Effector CD4-positive, alpha-beta T cell (primary cell): Measurements from ENCODE around the gene NR2E3. TPM values are rescaled to one million over a fixed set of nuclear protein-coding genes. Genes with fewer than 3 reads are reported as not detected.

ENCODE experiments used
- DNase-seq: peaks from one replicate; pipeline ENCODE4 v3.0.0-alpha.2; 2020
- total RNA-seq: gene quantifications from one replicate; lab custom pipeline; 2026; lab: John Stamatoyannopoulos, UW

NR2E3 gene
- not detected for total RNA-seq

GRCh38 chr15:71810256-71811035 is at the start of gene NR2E3:
Gene NR2E3 (plus strand): TSS chr15:71810554. CDS start chr15:71810744, 190 bp downstream.
- no peak for DNase-seq

GRCh38 chr15:71760852-71761251 is 49.5 kb upstream of the NR2E3 start:
- DNase-seq = no peak

- DNase-seq = no peak
These were observed 48.7 kb upstream of the NR2E3 start for GRCh38 chr15:71761649-71762048.

DNA sequence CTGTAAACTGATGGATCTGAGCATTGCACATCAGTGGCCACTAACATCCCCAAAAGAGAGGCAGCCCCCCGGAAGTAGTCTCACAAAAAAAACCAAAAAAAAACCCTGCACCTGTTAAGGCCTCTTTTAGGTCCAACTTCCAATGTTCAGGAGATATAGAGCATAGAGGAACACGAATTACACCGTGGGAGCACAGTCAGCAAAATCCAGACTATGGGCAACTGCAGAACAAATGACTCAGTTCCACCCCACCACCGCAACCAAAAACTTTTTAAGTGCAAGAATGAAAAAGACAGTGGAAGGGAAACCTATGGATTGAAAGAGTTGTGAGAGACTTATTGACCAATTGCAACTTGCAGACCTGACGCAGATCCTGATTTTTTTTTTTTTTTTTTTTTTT is 42.2 kb upstream of the NR2E3 start:
- DNase-seq = no peak

DNA sequence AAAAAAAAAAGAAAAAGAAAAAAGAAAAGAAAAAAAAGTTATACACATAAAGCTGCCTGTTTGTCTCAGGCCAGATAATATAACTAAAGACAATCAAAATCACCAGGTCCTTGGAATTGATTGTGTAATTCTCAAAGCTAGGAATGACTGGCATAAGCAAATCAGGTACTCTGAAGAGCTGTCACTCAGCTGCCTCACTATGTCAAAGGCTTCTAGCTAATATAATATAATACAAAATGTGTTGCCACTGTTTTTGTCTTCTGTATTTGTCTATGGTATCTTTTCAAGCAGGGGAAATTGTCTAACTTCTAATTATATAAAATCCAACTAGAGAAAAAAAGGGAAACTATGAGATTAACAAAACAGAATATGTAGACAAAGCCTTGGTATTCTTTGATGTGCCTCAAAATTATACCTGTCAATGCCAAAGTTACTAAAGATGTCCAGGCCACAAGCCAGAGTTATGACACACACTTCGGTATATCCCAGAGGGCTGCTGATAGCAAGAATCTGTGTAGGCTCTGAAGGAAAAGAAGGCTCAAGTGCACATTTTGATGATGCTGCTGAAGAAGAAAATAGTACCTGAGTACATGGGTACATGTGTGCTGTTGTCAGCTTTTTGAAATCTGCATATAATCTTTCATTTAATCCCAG is 37.0 kb upstream of the NR2E3 start:
- no peak for DNase-seq

- no peak for DNase-seq
These were observed 34.5 kb upstream of the NR2E3 start for GRCh38 chr15:71775856-71776255.

- no peak for DNase-seq
These were observed 34.0 kb upstream of the NR2E3 start for GRCh38 chr15:71776304-71776703.

GRCh38 chr15:71777216-71777943 is 33.0 kb upstream of the NR2E3 start:
- DNase-seq = no peak

GRCh38 chr15:71779073-71779797 is 31.1 kb upstream of the NR2E3 start:
- no peak for DNase-seq

GRCh38 chr15:71780115-71780976 is 30.0 kb upstream of the NR2E3 start:
- DNase-seq = no peak

GRCh38 chr15:71781179-71781964 is 29.0 kb upstream of the NR2E3 start:
- no peak for DNase-seq

DNA sequence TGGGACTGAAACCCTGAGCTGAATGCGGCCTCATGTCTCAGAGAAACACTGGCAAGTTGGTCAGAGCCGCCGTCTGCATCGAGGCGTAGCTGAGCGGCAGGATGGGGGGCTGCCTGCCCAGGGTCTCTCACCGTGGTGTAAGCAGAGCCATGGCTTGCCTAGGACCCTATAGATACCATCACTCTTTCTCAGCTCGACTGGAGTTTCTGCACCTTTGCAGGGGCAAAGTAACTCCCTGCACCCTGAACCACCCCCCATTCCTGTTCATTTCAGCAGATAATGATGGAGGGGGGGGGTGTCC is 28.4 kb upstream of the NR2E3 start:
- no peak for DNase-seq

GRCh38 chr15:71782422-71783165 is 27.8 kb upstream of the NR2E3 start:
- no peak for DNase-seq

DNA sequence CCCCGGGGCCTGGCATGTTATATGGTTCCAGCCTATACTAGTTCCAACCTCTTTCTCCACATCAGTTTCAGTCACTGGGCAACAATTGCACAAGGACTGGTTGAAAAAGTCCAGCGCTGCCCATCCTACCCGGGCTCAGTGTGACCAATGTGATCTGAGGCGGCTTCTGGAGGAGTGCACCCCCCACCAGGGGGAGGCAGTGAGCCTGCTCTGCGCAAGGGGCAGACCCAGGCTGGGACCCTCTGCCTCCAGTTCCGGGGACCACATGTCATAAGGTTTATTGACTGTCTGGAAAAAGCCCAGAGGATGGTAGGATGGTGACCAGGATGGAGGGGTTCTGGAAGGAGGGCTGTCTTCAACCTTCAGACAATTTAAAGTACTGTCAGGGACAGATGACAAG is 25.6 kb upstream of the NR2E3 start:
- no peak for DNase-seq

GRCh38 chr15:71785996-71786395 is 24.4 kb upstream of the NR2E3 start:
- no peak for DNase-seq

- no peak for DNase-seq
These were observed 23.7 kb upstream of the NR2E3 start for GRCh38 chr15:71786673-71787072.

- no peak for DNase-seq
These were observed 21.4 kb upstream of the NR2E3 start for GRCh38 chr15:71788646-71789579.

- DNase-seq = no peak
These were observed 20.7 kb upstream of the NR2E3 start for GRCh38 chr15:71789616-71790015.

- DNase-seq = no peak
These were observed 20.3 kb upstream of the NR2E3 start for GRCh38 chr15:71790081-71790480.
